Ishikawa (cell line): Measurements from ENCODE around the gene TNRC6C.

Source experiments
- CEBPB ChIP-seq: IDR thresholded peaks from 2 replicates; pipeline ENCODE4 v1.6.1; 2012
- CREB1 ChIP-seq: IDR thresholded peaks from 2 replicates; pipeline ENCODE4 v1.6.1; 2012; ENCODE audit warnings: low read depth
- EGR1 ChIP-seq: IDR thresholded peaks from 2 replicates; pipeline ENCODE4 v1.6.1; 2012
- EP300 ChIP-seq: IDR thresholded peaks from 2 replicates; pipeline ENCODE4 v1.6.1; 2012; ENCODE audit warnings: borderline replicate concordance
- FOXM1 ChIP-seq: IDR thresholded peaks from 2 replicates; pipeline ENCODE4 v1.6.1; 2012; ENCODE audit warnings: low read depth, borderline replicate concordance
- NFIC ChIP-seq: IDR thresholded peaks from 2 replicates; pipeline ENCODE4 v1.6.1; 2012
- RAD21 ChIP-seq: IDR thresholded peaks from 2 replicates; pipeline ENCODE4 v1.6.1; 2012; ENCODE audit warnings: low read depth
- TAF1 ChIP-seq: IDR thresholded peaks from 2 replicates; pipeline ENCODE4 v1.6.1; 2012; ENCODE audit warnings: low read depth, mild to moderate bottlenecking
- TCF12 ChIP-seq: IDR thresholded peaks from 2 replicates; pipeline ENCODE4 v1.6.1; 2012; ENCODE audit warnings: low read depth
- TEAD4 ChIP-seq: IDR thresholded peaks from 2 replicates; pipeline ENCODE4 v1.6.1; 2012
- YY1 ChIP-seq: IDR thresholded peaks from 2 replicates; pipeline ENCODE4 v1.6.1; 2012; ENCODE audit warnings: low read depth
- ZBTB7A ChIP-seq: IDR thresholded peaks from 2 replicates; pipeline ENCODE4 v1.6.1; 2012; ENCODE audit warnings: low read depth
- TF ChIP-seq, protein P1 (sequence below): IDR thresholded peaks from 2 replicates; pipeline ENCODE4 v1.6.1; 2012
- TF ChIP-seq, protein P2 (sequence below): IDR thresholded peaks from 2 replicates; pipeline ENCODE4 v1.6.1; 2012; ENCODE audit warnings: low read depth, mild to moderate bottlenecking
- TF ChIP-seq, protein P3 (sequence below): IDR thresholded peaks from 2 replicates; pipeline ENCODE4 v1.6.1; 2012

Gene TNRC6C

DNA sequence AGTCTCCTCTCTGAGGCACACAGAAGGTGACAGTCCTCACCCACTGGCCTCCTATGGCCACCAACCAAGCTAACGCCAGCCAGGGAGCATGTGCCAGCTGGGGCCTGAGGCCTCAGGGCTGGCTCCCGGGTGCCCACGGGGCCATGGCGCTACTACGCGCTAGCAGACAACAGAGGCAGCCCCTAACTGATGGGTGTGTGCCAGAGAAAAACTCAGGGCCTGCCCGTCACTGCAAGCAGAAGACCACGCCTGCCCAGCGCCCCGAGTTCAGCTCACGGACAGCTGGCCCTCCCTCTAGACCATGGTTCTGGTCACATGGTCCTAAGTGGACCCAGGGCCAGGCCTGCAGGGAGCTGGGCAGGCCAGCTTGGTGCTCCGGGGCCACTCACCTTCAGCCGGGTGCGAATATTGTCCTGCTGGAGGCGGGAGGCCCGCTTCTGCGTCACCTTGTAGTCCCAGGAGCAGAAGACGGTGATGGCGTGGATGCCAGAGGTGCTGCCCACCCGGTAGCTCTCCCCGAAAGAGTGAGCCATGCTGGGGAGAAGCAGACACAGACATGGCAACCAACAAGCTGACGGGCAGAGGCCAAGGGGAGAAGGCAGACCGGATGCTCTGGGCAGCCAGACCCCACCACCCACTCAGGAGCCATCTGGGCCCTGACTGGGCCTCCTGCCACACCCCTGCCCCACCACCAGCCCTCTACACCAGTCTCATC, 163.9 kb downstream of the TNRC6C start:
- TF ChIP-seq TEAD4 (no peak), ZBTB7A (no peak), CREB1 (no peak), TAF1 (no peak), FOXM1 (no peak), EGR1 (no peak), TCF12 (no peak), CEBPB (no peak), RAD21 (no peak), YY1 (no peak), NFIC (no peak), EP300 (no peak)
- TF ChIP-seq, protein P1, sequence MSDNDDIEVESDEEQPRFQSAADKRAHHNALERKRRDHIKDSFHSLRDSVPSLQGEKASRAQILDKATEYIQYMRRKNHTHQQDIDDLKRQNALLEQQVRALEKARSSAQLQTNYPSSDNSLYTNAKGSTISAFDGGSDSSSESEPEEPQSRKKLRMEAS: no peak
- TF ChIP-seq, protein P2, sequence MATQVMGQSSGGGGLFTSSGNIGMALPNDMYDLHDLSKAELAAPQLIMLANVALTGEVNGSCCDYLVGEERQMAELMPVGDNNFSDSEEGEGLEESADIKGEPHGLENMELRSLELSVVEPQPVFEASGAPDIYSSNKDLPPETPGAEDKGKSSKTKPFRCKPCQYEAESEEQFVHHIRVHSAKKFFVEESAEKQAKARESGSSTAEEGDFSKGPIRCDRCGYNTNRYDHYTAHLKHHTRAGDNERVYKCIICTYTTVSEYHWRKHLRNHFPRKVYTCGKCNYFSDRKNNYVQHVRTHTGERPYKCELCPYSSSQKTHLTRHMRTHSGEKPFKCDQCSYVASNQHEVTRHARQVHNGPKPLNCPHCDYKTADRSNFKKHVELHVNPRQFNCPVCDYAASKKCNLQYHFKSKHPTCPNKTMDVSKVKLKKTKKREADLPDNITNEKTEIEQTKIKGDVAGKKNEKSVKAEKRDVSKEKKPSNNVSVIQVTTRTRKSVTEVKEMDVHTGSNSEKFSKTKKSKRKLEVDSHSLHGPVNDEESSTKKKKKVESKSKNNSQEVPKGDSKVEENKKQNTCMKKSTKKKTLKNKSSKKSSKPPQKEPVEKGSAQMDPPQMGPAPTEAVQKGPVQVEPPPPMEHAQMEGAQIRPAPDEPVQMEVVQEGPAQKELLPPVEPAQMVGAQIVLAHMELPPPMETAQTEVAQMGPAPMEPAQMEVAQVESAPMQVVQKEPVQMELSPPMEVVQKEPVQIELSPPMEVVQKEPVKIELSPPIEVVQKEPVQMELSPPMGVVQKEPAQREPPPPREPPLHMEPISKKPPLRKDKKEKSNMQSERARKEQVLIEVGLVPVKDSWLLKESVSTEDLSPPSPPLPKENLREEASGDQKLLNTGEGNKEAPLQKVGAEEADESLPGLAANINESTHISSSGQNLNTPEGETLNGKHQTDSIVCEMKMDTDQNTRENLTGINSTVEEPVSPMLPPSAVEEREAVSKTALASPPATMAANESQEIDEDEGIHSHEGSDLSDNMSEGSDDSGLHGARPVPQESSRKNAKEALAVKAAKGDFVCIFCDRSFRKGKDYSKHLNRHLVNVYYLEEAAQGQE: no peak
- TF ChIP-seq, protein P3, sequence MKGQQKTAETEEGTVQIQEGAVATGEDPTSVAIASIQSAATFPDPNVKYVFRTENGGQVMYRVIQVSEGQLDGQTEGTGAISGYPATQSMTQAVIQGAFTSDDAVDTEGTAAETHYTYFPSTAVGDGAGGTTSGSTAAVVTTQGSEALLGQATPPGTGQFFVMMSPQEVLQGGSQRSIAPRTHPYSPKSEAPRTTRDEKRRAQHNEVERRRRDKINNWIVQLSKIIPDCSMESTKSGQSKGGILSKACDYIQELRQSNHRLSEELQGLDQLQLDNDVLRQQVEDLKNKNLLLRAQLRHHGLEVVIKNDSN: no peak

DNA sequence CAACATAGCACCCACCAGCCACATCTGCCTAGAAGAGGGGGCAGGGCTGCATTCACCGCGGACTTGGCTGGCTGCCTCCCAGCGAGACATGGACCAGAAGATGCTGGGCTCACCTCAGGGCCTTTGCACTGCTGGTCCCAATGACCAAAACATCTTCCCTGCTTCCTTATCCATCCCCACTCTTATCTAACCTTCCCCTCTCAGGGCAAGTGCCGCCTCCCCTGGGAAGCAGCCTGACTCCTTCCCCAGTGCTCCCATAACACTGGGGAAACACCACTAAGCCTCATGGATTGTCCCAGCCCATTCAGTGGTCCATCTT, 164.4 kb downstream of the TNRC6C start:
- TF ChIP-seq EGR1: no peak
- no peak for TF ChIP-seq NFIC
- TF ChIP-seq TEAD4: no peak
- TF ChIP-seq, protein P1: no peak
- TF ChIP-seq CREB1: no peak
- TF ChIP-seq RAD21: no peak
- TF ChIP-seq, protein P2: no peak
- TF ChIP-seq TCF12: no peak
- TF ChIP-seq FOXM1: no peak
- no peak for TF ChIP-seq CEBPB
- TF ChIP-seq, protein P3: no peak
- no peak for TF ChIP-seq ZBTB7A
- no peak for TF ChIP-seq TAF1
- no peak for TF ChIP-seq YY1
- TF ChIP-seq EP300: no peak

DNA sequence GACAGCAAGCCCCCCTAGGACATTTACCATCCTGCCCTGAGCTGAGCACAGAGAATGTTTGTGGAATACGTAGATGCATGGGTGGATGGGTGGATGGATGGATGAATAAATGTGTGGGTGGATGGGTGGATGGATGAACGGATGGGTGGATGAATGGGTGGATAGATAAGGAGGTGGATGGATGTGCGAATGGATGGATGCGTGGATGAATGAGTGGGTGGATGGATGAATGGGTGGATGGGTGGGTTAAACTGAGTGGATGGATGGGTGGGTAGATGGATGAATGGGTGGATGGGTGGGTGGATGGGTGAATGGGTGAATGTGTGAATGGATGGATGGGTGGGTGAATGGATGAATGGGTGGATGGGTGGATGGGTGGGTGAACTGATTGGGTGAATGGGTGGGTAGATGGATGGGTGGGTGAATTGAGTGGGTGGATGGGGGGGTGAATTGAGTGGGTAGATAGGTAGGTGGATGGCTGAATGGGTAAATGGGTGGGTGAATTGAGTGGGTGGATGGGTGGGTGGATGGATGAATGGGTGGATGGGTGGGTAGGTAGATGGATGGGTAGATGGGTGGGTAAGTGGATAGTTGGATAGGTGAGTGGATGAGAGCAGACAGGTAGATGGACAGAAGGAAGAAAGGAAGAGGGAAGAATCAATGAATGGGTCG, 164.9 kb downstream of the TNRC6C start:
- TF ChIP-seq, protein P3: no peak
- TF ChIP-seq TCF12: no peak
- TF ChIP-seq TAF1: no peak
- no peak for TF ChIP-seq CREB1
- no peak for TF ChIP-seq CEBPB

DNA sequence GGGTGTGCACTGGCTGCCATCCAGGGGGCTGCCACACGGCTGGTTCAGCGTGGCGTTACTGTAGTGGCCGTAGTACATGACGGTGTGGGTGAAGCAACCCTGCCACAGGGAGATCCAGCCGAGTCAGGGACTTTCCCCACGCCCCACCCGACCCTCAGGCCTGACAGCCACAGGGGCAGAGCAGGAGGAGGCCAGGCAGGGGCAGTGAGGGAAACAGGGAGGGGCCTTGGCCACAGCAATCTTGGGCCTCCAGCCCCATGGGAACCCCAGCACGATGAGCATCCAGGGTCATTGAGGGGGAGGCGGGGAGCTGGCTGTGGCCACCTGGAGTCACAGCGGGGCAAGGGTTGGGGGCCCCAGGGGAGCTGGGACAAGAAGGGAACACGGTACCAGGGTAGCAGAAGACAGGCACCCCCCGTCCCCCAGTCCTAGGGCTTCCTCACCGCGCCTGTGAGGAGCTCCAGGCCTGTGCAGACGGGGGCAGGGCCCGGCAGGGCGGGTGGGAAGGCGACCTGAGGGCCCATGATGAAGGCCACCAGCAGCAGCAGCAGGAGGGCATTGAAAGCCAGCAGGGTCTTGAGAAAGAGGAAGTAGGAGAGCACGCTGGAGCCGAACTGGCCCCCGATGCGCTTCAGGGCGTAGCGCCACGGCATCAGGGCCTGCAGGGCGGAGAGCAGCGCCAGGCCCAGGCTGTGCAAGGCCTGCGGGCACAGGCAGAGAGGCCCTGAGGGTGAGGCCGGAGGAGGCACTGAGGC, 165.8 kb downstream of the TNRC6C start:
- TF ChIP-seq, protein P1: no peak
- TF ChIP-seq TEAD4 (no peak), TCF12 (no peak), CREB1 (no peak), NFIC (no peak), ZBTB7A (no peak), RAD21 (no peak), EGR1 (no peak), YY1 (no peak)
- TF ChIP-seq, protein P3: no peak

DNA sequence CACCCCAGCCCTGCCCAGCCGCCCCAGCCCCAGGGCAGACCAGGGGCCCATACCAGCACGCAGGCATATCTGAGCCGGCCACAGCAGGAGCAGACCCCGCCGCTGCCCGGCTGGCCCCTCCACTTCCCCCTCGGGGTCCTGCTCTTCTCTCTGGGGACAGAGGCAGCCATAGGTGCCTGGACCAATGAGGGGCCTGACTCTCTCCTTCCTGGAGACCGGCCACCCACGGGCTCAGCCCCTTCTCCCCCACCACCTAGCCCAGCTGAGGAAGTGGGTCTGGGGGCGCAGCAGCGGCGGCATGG, 166.3 kb downstream of the TNRC6C start:
- TF ChIP-seq EP300: no peak
